Measurements from ENCODE around the gene COL20A1.
"Not testable (repeated sequence)": the region's sequence is repeated elsewhere in the genome, so short reads cannot be mapped to it uniquely, and the experiment has no call there.

Gene COL20A1

DNA sequence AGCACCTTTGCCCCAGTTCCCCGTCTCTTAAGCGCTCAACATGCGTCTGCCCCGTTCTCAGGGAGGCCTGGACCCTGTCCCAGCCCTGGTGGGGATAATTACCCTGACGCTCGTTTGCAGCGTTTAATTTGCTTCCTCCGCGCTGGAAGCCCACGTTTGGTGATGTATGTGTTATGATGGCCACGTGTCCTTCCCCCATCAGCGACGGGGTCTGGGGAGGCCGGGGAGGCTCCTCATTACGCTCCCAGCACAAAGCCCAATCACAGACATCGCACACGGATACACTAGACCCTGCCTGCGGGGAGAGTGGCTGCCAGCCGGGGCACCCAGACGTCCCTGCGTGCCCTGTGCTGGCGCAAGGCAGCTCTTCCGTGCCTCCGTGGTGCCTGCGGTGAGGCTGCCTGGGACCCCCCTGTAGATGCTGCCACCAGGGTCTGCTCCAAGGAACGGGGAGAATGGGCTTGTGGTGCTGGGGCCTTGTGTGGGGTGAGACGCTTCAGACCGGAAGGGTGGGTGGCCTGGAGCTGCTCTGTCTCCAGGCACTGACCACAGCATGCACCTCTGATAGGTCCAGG is 78.4 kb downstream of the COL20A1 start:
- Mint-ChIP-seq H3K27me3 (peaks cover 5% of the 10 kb centered on the region), H3K27ac (no peak overlapping the region), H3K4me1 (ENCODE audit: low read depth) (no peaks in the 10 kb centered on the region), H3K36me3 (no peaks in the 10 kb centered on the region), H3K9me3 (ENCODE audit: low read depth) (no peaks in the 10 kb centered on the region), H3K4me3 (no peak overlapping the region)

DNA sequence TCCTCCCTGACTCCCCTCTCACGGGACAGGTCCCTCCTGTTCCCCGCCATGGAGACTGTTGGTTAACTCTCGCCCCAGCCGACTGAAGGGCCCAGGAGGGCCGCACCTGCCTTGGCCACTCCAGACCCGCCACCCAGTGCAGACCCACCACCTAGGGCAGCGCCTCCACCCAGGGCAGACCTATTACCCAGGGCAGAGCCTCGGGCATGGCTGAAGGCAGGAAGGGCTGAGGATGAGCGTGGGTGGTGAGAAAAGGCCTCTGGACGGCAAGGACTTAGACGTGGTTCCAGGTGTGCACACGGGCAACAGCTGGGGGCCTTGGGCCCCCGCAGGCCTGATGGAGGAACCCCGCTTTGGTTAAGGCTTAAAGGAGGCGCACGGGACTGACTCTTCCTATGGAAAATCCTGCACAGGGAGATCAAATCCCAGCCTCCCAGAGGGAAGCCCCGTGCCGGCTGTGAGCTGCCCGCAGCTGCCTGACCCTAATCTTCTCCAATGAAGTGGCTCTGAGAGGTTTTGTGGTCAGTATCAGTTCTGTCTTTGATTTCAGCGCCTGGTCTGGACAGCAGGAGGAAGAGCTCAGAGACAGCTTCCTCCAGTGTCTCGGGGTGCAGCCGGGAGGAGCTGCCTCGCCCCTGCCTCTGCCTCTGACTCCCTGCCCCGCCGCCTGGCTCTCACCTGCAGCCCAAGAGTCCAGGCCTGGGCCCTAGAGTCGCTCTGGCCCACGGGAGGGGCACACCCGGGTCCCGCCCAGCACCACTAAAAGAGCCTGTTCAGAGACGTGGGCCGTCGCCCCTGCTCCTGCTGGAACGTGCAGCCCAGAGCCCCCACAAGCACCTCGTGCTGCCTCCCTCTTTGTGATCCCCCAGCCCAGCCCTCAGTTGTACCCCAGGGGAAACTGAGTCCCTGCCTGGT is 80.2 kb downstream of the COL20A1 start:
- no peak overlapping the region for H3K4me3 Mint-ChIP-seq
- H3K27me3 Mint-ChIP-seq = peaks cover 9% of the 10 kb centered on the region
- no peaks in the 10 kb centered on the region for H3K4me1 Mint-ChIP-seq (ENCODE audit: low read depth)
- H3K27ac Mint-ChIP-seq = no peak overlapping the region
- no peaks in the 10 kb centered on the region for H3K9me3 Mint-ChIP-seq (ENCODE audit: low read depth)
- no peaks in the 10 kb centered on the region for H3K36me3 Mint-ChIP-seq

DNA sequence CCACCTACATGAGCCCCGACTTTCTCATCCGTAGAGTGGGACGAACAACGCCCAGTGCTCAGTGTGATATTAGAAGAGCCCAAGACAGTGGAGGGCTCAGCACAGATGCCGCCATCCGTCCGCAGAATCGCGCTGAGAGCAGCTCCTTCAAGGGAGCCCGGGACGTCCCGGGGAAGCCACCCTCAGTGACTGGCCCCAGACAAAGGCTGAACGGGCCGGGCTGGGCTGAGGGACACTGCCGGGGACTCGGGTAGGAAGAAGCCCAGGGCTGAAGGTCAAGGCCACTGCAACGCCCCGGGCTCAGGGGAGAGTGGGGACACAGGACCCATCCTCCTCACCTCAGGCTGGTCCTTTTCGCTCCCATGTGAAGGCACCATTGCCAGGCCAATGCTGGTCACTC is 81.0 kb downstream of the COL20A1 start:
- Mint-ChIP-seq H3K4me3 (no peak overlapping the region), H3K4me1 (ENCODE audit: low read depth) (no peaks in the 10 kb centered on the region), H3K9me3 (ENCODE audit: low read depth) (no peaks in the 10 kb centered on the region), H3K27me3 (peaks cover 14% of the 10 kb centered on the region), H3K36me3 (no peaks in the 10 kb centered on the region), H3K27ac (no peak overlapping the region)

GRCh38 chr20:63374504-63374903 is 81.5 kb downstream of the COL20A1 start:
- Mint-ChIP-seq H3K4me1 (ENCODE audit: low read depth) (no peaks in the 10 kb centered on the region), H3K9me3 (ENCODE audit: low read depth) (no peaks in the 10 kb centered on the region), H3K27ac (no peak overlapping the region), H3K4me3 (no peak overlapping the region), H3K27me3 (peaks cover 16% of the 10 kb centered on the region), H3K36me3 (no peaks in the 10 kb centered on the region)

GRCh38 chr20:63375438-63375837 is 82.5 kb downstream of the COL20A1 start:
- Mint-ChIP-seq H3K27ac (no peak overlapping the region), H3K4me3 (no peak overlapping the region)

GRCh38 chr20:63376283-63377250 is 83.6 kb downstream of the COL20A1 start:
- H3K4me3 Mint-ChIP-seq = no peak overlapping the region
- no peaks in the 10 kb centered on the region for H3K36me3 Mint-ChIP-seq
- H3K27ac Mint-ChIP-seq = no peak overlapping the region
- no peaks in the 10 kb centered on the region for H3K4me1 Mint-ChIP-seq (ENCODE audit: low read depth)
- H3K27me3 Mint-ChIP-seq = peaks cover 16% of the 10 kb centered on the region
- H3K9me3 Mint-ChIP-seq (ENCODE audit: low read depth) = no peaks in the 10 kb centered on the region

More at GRCh38 chr20:63375438-63375837, 82.5 kb downstream of the COL20A1 start:
- no peaks in the 10 kb centered on the region for H3K36me3 Mint-ChIP-seq
- peaks cover 16% of the 10 kb centered on the region for H3K27me3 Mint-ChIP-seq
- H3K9me3 Mint-ChIP-seq (ENCODE audit: low read depth) = no peaks in the 10 kb centered on the region
- H3K4me1 Mint-ChIP-seq (ENCODE audit: low read depth) = no peaks in the 10 kb centered on the region

DNA sequence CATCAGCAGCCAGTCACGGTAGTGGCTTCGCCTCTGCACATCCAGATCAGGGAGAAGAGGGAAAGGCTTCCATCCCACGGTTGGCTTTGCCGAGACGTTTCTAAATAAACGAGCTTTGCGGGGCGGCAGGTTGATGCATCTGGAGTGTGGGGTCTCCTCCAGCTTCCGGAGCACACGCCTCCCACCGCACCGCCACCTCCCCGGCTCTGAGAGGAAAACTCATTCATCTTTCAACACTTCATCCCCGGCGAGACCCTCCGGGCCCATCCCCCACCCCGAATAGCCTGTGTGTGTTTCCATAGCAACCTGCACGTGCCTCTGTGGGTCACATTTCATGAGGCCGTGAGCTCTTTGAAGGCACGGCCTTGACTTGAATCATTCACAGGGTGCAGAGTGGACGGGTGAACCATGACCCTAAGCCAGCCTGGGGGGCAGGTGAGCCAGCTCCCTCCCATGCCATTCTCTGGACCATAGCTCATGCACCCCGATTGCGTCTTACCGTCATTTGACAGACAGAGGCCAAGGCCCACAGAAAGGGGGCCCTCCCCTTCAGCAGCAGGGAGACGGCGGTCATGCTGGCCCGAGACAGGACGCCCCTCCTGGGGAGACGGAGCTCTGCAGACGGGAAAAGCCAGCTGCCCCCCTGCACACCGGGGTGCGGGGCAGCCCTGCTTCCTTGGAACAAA is 84.4 kb downstream of the COL20A1 start:
- Mint-ChIP-seq H3K4me1 (ENCODE audit: low read depth) (no peaks in the 10 kb centered on the region), H3K4me3 (no peak overlapping the region), H3K27me3 (peaks cover 16% of the 10 kb centered on the region)

GRCh38 chr20:63377951-63378381 is 85.0 kb downstream of the COL20A1 start:
- no peaks in the 10 kb centered on the region for H3K9me3 Mint-ChIP-seq (ENCODE audit: low read depth)
- H3K36me3 Mint-ChIP-seq = no peaks in the 10 kb centered on the region
- no peaks in the 10 kb centered on the region for H3K4me1 Mint-ChIP-seq (ENCODE audit: low read depth)
- peaks cover 15% of the 10 kb centered on the region for H3K27me3 Mint-ChIP-seq
- no peak overlapping the region for H3K27ac Mint-ChIP-seq
- no peak overlapping the region for H3K4me3 Mint-ChIP-seq

More for the DNA sequence above, 84.4 kb downstream of the COL20A1 start:
- Mint-ChIP-seq H3K27ac (no peak overlapping the region), H3K9me3 (ENCODE audit: low read depth) (no peaks in the 10 kb centered on the region), H3K36me3 (no peaks in the 10 kb centered on the region)

- Mint-ChIP-seq H3K27me3 (peaks cover 15% of the 10 kb centered on the region), H3K36me3 (no peaks in the 10 kb centered on the region), H3K4me1 (ENCODE audit: low read depth) (no peaks in the 10 kb centered on the region), H3K27ac (no peak overlapping the region), H3K4me3 (no peak overlapping the region), H3K9me3 (ENCODE audit: low read depth) (no peaks in the 10 kb centered on the region)
These were observed 85.6 kb downstream of the COL20A1 start for GRCh38 chr20:63378626-63379025.

DNA sequence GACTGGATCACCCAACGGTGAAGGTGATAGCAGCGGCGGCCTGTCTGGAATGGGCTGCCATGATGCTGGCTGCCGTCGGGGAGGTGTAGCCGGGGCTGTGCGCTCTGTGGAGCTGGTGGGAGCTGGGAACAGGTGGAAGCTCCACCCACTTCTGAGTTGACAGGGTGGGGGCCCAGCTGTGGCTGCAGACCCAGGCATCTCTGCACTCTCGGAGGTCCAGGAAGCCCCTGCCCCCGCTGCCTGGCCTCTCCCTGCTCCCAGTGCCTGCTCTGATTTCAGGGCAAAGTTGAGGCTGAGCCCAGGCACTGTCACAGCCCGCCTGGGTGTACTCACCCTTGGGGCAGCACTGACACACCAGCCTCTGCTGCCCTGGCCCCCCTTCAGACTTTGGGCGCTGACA is 86.3 kb downstream of the COL20A1 start:
- H3K9me3 Mint-ChIP-seq (ENCODE audit: low read depth) = no peaks in the 10 kb centered on the region
- H3K36me3 Mint-ChIP-seq = no peaks in the 10 kb centered on the region
- H3K27me3 Mint-ChIP-seq = peaks cover 15% of the 10 kb centered on the region

GRCh38 chr20:63379872-63380271 is 86.9 kb downstream of the COL20A1 start:
- not testable (repeated sequence) for H3K4me3 Mint-ChIP-seq; H3K27ac Mint-ChIP-seq; H3K4me1 Mint-ChIP-seq (ENCODE audit: low read depth); H3K36me3 Mint-ChIP-seq; H3K9me3 Mint-ChIP-seq (ENCODE audit: low read depth)
- H3K27me3 Mint-ChIP-seq = peaks cover 15% of the 10 kb centered on the region

More for the DNA sequence above, 86.3 kb downstream of the COL20A1 start:
- Mint-ChIP-seq H3K4me3 (no peak overlapping the region), H3K27ac (no peak overlapping the region), H3K4me1 (ENCODE audit: low read depth) (no peaks in the 10 kb centered on the region)

DNA sequence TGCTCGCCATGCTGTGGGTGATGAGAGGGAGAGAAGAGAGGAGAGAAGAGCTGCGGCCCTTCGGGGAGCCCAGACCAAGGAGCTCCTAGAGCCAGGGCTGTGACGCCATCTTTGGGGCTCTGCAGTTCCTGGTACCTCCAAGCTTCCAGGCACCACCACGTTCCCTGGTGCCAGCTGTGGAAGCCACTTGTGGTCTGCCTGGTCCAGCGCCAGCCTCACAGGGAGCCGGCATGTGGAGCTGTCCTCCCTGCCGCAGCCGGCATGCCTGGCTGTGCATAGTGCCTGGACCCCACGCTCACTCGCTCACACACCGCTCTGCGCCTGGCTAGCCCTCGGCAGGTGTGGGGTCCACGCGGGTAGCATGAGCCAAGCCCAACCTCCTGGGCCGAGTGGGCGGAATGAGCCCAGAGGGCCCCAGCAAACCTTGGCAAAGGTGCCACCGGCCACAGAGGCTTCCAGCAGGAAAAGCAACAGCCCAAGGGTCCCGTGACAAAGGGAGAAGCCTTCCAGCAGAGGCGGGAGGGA is 87.4 kb downstream of the COL20A1 start:
- Mint-ChIP-seq H3K9me3 (ENCODE audit: low read depth) (peaks cover 3% of the 10 kb centered on the region), H3K36me3 (no peaks in the 10 kb centered on the region), H3K27me3 (peaks cover 15% of the 10 kb centered on the region), H3K4me3 (no peak overlapping the region), H3K4me1 (ENCODE audit: low read depth) (no peaks in the 10 kb centered on the region), H3K27ac (no peak overlapping the region)

GRCh38 chr20:63381781-63382431 is 88.9 kb downstream of the COL20A1 start:
- H3K4me3 Mint-ChIP-seq = no peak overlapping the region
- H3K27me3 Mint-ChIP-seq = peaks cover 12% of the 10 kb centered on the region

More at GRCh38 chr20:63381781-63382431, 88.9 kb downstream of the COL20A1 start:
- H3K36me3 Mint-ChIP-seq = no peaks in the 10 kb centered on the region
- H3K27ac Mint-ChIP-seq = no peak overlapping the region
- H3K9me3 Mint-ChIP-seq (ENCODE audit: low read depth) = peaks cover 7% of the 10 kb centered on the region
- no peaks in the 10 kb centered on the region for H3K4me1 Mint-ChIP-seq (ENCODE audit: low read depth)

Data from activated naive CD8-positive, alpha-beta T cell (primary cell).